Measurements from ENCODE around the gene NCCRP1. TPM values are rescaled to one million over a fixed set of nuclear protein-coding genes. Genes with fewer than 3 reads are reported as not detected.

Gene NCCRP1
- polyA plus RNA-seq, 1 donor from 2014 or later: not detected

- Histone ChIP-seq H3K4me2 (ENCODE audit: low read length) (no peak overlapping the region), H3K9me3 (ENCODE audit: low read length) (no peaks in the 10 kb centered on the region), H3K79me2 (replicated peaks; ENCODE audit: insufficient read depth, low read length) (no peaks in the 10 kb centered on the region), H3K9ac (ENCODE audit: low read length) (no peak overlapping the region), H3F3A (ENCODE audit: insufficient read depth, low read length, poor library complexity, severe bottlenecking) (no peaks in the 10 kb centered on the region), H2AFZ (ENCODE audit: low read depth, low read length) (no peak overlapping the region), H4K20me1 (ENCODE audit: insufficient read depth) (no peaks in the 10 kb centered on the region), H3K4me3 (ENCODE audit: low read length) (no peak overlapping the region), H3K36me3 (ENCODE audit: insufficient read depth, low read length) (no peaks in the 10 kb centered on the region), H3K27ac (ENCODE audit: low read length) (no peak overlapping the region), H3K27me3 (ENCODE audit: insufficient read depth, low read depth, low read length) (no peaks in the 10 kb centered on the region), H3K9me2 (ENCODE audit: insufficient read depth, low read length) (no peaks in the 10 kb centered on the region)
- TF ChIP-seq EZH2 (IDR thresholded peaks at IDR 0.05; ENCODE audit: borderline replicate concordance, insufficient read depth, low read length, poor library complexity, severe bottlenecking) (no peak), REST (IDR thresholded peaks at IDR 0.05; ENCODE audit: borderline replicate concordance) (no peak), MXI1 (conservative IDR thresholded peaks at IDR 0.05; ENCODE audit: poor library complexity, severe bottlenecking) (no peak), CTCF (IDR thresholded peaks at IDR 0.05; ENCODE audit: poor library complexity, severe bottlenecking) (no peak), POLR2AphosphoS5 (IDR thresholded peaks at IDR 0.05) (no peak), SMC3 (conservative IDR thresholded peaks at IDR 0.05; ENCODE audit: poor library complexity) (no peak)
These were observed 34.2 kb upstream of the NCCRP1 start for GRCh38 chr19:39162441-39163043.

GRCh38 chr19:39163621-39164020 lies 33.1 kb upstream of the NCCRP1 start:
- Histone ChIP-seq H4K20me1 (ENCODE audit: insufficient read depth) (no peaks in the 10 kb centered on the region), H3K27ac (ENCODE audit: low read length) (no peak overlapping the region), H3K9me3 (ENCODE audit: low read length) (no peaks in the 10 kb centered on the region), H3K79me2 (replicated peaks; ENCODE audit: insufficient read depth, low read length) (no peaks in the 10 kb centered on the region), H2AFZ (ENCODE audit: low read depth, low read length) (no peak overlapping the region), H3K36me3 (ENCODE audit: insufficient read depth, low read length) (no peaks in the 10 kb centered on the region), H3K9ac (ENCODE audit: low read length) (no peak overlapping the region), H3K27me3 (ENCODE audit: insufficient read depth, low read depth, low read length) (no peaks in the 10 kb centered on the region), H3K9me2 (ENCODE audit: insufficient read depth, low read length) (no peaks in the 10 kb centered on the region), H3F3A (ENCODE audit: insufficient read depth, low read length, poor library complexity, severe bottlenecking) (no peaks in the 10 kb centered on the region), H3K4me3 (ENCODE audit: low read length) (no peak overlapping the region), H3K4me2 (ENCODE audit: low read length) (no peak overlapping the region)
- TF ChIP-seq POLR2AphosphoS5 (IDR thresholded peaks at IDR 0.05): no peak
- TF ChIP-seq EZH2 (IDR thresholded peaks at IDR 0.05; ENCODE audit: borderline replicate concordance, insufficient read depth, low read length, poor library complexity, severe bottlenecking): no peak
- no peak for TF ChIP-seq SMC3 (conservative IDR thresholded peaks at IDR 0.05; ENCODE audit: poor library complexity)
- TF ChIP-seq EP300 (conservative IDR thresholded peaks at IDR 0.05; ENCODE audit: poor library complexity, severe bottlenecking): no peak
- no peak for TF ChIP-seq TAF1 (IDR thresholded peaks at IDR 0.05; ENCODE audit: low read depth)
- no peak for TF ChIP-seq REST (IDR thresholded peaks at IDR 0.05; ENCODE audit: borderline replicate concordance)
- TF ChIP-seq RAD21 (conservative IDR thresholded peaks at IDR 0.05): no peak
